DMS 273 (cell line): Measurements from ENCODE around the gene CTIF.

Source experiments
- DNase-seq: peaks from one replicate; lab custom pipeline; 2025; ENCODE audit not compliant: unreplicated experiment; lab: John Stamatoyannopoulos, UW

CTIF gene

DNA sequence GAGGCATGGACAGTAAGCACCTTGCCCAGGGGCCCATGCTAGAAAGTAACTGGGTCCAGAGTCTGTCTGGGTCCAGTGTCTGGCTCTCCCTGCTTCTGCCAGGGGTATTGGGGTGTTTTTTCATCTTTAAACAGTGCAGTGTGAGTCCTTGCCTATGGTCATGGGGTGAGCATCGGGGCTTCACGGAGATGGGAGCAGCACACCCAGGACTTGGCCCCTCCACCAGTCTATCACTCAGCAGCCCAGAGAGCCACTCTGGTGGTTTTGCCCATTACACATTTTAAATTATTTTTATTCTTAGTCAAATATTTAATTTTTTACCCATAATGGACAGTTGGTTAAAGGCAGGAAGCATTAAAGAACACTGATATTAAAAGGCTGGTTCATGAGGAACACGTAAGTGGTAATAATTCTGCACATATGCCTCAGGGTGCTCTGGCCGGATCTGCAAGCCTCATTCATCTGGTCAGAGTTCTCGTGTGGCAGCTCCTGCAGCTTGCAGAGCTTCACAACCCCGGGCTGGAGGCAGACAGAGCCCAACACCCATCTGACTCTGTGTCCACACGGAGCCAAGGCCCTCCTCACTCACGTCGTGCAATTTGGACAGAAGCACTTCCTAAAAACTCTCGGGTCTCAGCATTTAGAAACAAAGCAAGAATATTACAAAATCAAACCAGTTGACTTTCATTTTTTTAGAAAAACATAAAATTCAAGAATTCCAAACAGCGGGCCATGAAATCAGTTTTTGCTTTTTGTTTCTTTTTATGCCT lies 204.1 kb downstream of the CTIF start:
- no peak for DNase-seq

DNA sequence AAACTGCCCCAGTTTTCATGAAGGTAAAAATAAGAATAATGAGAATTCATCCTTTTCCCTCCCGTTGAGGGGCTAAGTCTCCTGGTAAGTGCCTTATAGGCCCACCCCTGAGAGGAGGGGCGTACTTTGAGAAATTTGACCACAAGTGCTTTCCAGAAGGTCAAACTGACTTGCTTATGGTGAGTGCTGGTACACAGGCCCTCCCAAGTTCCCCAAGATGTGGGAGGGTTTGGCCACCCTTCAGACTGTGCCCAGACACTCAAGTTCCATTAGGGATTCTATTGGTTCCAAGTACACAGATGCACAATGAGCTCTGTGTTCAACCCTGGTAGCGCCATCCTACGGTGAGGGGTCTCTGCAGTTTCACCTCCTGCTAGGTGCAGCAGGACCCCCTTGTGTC lies 205.1 kb downstream of the CTIF start:
- DNase-seq = no peak

- no peak for DNase-seq
These were observed 206.5 kb downstream of the CTIF start for GRCh38 chr18:48745293-48745692.

DNA sequence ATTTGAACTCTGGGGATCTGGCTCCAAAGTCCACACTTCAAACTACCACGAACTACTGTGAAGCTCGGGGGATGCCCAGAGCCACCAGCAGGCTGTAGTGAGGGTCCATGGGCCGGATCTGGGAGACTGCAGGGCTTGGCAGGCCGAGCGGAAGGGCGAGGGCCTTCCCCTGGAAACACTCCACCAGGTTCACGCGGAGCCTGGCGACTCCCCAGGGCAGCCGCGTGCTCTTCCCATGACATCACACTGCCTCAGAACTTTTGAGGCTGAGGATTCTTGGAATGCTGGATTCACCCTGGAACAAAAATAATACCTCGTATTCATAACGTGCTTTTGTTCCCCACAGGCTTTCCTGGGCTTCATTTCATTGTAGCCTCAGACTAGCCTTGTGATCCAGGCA lies 210.9 kb downstream of the CTIF start:
- peak; percentile 13 for DNase-seq

DNA sequence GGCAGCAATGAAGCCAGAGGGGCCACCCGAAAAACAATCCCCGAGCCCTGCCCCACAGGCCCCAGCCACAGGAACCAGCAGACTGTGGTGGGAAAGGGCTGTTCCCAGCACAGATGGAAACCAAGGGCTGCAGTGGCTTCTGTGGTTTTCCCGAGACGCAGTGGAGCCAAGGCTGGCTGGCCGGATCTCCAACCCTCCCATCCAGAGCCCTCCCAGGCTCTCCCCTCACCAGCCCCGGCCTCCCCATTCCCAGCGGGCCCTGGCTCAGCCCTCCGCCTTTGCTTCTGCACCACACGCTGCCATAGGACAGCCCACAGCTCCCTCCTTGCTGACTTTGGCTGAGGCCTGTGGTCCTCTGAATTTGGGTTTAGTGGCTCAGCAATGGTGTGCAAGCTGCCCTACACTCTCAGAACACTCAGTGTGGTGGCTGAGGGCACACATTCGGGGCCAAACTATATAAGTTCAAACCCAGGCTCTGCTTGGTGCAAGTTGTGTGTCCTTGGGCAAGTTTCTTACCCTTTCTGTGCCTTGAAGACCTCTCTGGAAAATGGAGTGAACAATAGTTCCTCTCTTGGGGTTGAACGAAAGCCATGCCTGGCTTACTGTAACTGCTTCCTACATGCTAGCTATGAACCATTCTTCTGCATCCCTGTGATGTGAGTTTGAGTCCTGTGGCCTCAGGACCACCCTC lies 211.8 kb downstream of the CTIF start:
- DNase-seq = no peak

DNA sequence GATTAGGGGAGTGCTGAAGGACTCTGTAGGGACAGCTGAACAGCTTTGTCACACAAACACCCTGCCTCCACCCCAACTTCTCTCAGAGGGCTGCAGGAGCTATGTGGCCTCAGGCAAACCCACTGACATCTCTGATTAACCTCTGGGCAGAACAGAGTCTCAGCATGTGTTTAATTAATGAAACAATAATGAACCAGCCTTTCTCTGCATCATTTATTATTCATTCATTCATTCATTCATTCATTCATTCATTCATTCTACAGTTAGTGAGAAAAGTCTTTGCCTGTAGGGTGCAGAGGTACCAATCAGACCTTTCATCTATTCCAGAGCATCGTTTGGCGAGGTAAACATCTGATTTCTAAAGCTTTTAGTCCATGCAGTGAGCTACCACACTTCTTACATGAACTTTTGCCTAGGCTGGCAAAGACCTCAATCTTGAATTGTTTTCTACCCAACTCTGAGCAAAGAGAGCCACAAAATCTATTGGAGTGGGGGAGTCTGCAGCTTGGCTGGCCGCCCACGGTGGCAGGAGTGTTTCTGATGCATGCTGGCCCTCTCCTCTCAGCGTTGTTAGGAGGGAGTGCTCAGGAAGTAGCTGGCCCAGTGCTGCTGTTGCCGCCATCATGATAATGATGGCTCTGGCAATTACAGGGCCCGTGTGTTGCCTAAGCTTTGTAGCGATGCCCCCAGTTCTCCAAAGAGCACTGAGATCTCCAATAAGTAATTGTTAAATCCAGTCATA lies 213.1 kb downstream of the CTIF start:
- peak; percentile 18 for DNase-seq

DNA sequence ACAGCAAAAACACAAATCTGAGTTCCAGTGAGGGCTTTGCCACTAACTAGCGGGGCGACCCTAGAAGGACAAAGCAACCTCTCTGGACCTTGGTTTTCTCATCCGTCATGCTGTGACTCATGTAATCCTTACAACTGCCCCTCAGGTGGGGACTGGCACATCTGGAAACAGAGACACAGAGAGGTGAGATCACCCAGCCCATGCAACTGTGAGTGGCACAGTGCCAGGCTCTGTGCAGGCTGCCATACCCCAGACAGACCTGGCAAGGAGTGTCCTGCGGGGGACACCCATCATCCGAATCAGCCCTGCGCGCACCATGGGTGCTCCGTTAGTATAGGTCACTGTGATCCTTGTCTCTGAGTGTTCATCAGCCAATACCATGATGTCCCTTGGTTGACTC lies 213.6 kb downstream of the CTIF start:
- no peak for DNase-seq

DNA sequence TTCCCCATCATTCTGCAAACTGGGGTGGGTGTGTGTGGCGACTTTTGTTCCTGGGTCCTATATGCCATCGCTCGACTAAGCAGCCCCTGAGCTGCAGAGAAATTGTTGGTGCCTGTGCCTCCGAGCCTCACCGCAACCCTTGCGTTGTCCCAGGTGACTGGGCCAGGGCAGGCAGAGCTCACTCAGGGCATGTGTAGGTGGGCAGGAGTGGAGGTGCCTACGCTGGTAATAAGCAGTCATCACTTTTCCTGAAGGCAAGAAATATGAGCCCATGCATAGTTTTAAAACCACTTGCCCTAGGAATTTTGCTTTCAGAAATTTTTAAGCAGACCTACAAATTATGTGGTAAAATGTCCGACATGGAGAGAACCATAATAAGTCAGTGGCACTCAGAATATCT lies 214.1 kb downstream of the CTIF start:
- DNase-seq = no peak

DNA sequence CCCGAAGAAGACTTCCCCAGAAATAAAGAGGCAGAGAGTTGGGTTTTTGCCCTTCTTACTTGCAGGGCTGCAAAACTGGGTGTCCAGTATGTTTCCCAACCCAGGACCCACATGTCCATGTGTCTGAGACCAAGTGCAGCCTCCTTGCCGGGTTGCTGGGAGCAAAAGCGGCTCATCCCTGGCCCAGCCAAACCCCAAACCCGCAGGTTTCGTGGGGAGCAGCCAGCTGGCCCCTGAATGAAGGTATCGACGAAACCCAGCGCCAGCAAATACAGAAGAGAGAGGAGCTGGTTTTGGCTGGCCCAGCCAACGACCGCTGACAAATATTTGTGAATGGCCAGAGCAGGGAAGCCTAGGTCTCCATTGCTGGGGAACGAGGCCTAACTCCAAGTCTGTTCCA lies 214.9 kb downstream of the CTIF start:
- no peak for DNase-seq

GRCh38 chr18:48754559-48754958 lies 215.7 kb downstream of the CTIF start:
- DNase-seq = no peak

DNA sequence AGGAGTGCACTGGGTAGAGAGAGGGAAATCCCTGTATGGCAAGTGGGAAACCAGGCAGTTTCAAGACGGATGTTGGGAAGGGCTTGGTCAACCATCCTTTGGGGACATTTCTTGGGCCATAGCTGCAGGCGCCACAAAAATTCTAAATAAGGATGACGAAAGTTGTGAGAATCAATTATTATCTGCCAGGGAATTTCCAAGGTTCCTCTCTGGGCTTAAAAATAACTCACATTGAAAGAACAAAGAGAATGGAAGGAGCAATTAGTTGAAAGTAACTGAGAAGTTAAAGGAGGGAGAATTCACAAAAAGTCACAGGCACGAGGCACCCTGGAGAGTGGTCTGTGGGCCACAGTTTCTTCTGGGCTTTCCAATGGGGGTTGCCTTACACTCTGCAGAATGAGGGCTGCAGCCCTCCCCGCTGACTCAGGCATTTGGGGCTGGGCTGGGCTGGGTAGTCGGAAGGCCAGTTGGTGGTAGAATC lies 216.2 kb downstream of the CTIF start:
- DNase-seq = no peak

- DNase-seq = no peak
These were observed 217.8 kb downstream of the CTIF start for GRCh38 chr18:48756511-48757226.

DNA sequence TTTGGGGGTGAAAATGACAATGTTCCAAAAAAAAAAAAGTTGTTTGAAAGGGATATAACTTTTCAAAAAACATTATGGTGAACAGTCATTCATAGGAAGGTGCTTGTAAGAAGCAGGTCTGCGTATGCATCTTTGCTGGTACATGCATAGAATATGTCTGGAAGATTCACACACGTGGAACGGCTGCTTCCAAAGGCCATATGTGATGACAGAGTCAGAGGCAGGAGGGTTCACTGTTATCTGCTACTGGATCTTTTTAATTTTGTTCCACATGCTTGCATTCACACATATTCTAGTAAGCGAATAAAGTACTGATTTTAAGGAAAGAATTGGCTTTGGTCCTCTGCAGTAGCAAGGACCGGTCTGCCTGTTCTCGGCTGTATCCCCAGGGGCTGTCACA lies 218.5 kb downstream of the CTIF start:
- no peak for DNase-seq

DNA sequence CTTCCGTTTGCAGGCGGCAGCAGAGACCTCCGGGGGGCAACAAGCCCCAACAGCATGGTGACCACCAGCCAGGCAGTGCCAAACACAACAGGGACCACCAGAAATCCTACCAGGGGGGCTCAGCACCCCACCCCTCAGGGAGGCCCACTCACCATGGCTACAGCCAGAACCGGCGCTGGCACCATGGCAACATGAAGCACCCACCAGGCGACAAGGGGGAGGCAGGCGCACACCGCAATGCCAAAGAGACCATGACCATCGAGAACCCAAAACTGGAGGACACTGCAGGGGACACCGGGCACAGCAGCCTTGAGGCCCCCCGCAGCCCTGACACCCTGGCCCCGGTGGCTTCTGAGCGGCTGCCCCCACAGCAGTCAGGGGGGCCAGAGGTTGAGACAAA lies 219.1 kb downstream of the CTIF start:
- DNase-seq = no peak

- no peak for DNase-seq
These were observed 222.8 kb downstream of the CTIF start for GRCh38 chr18:48761582-48761981.

- no peak for DNase-seq
These were observed 223.2 kb downstream of the CTIF start for GRCh38 chr18:48762022-48762421.

- no peak for DNase-seq
These were observed 224.2 kb downstream of the CTIF start for GRCh38 chr18:48762836-48763718.

DNA sequence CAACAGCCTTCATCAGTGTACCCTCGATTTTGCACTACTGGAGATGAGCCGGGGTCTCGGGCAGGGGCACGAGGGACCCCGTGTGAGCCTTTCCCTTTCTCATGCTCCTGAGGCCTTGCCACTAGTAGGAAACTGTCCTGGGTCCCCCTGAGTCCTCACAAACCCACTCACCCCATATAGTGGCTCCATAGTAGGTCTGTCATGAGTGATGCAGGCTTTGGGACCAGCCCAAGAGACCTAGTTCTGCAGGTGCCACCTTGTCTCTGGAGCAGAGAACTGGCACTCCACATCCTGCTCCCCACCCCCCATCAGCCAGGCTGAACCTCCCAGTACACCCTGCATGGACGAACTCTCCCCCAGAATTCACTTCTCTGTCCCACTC lies 224.9 kb downstream of the CTIF start:
- DNase-seq = no peak

DNA sequence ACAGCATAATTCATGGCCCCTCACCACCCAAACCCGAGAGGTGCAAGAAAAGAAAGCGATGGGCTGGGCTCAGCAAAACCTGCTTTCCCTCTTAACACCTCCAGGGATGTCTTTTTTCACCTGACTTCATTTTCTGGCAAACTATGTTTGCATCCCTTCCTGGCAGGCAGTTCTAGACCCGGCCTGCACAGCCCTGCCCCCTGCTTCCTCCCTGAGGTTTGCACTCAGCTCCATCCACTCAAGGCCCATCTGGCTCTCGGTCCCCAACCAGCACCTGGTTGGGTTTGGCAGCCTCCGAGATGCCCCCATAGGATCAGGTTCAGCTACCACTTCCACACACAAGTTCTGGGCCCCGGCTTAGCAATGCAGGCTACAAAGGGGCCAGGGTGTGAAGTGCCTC lies 226.2 kb downstream of the CTIF start:
- DNase-seq = peak; percentile 13

DNA sequence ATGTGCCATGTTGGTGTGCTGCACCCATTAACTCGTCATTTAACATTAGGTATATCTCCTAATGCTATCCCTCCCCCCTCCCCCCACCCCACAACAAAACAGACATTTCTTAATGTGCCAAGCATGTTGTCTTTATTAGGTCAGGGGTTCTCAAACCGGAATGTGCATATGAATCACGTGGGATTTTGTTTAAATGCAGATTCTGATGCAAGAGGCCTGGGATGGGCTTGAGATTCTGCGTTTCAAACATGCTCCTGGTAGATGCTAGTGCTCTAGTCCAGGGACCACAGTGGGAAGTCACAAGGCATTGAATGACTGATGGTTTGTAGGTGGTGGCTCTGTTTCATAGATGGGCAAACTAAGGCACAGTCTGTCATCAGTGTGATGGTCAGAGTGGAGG lies 227.2 kb downstream of the CTIF start:
- DNase-seq = no peak
